ENCODE measurements around the gene MPST. TPM values are rescaled to one million over a fixed set of nuclear protein-coding genes. Genes with fewer than 3 reads are reported as not detected.

Gene MPST
- total RNA-seq, 4 donors from 2014 or later: 99.0 to 171 (median 143) TPM

- H3K27me3 ChIP-seq: no peaks in the 10 kb centered on the region
- peaks cover 12% of the 10 kb centered on the region for H3K4me1 ChIP-seq
- H3K4me3 ChIP-seq: no peak overlapping the region
- H3K27ac ChIP-seq: no peak overlapping the region
- no peaks in the 10 kb centered on the region for H3K36me3 ChIP-seq
- DNase-seq (ENCODE audit: low spot score in 2 of 2): no peak
- 77% methylated on average over 11 of the region's 11 CpGs for WGBS
- no peaks in the 10 kb centered on the region for H3K9me3 ChIP-seq
- TF ChIP-seq EP300 (IDR thresholded peaks at IDR 0.05) (no peak), POLR2AphosphoS5 (IDR thresholded peaks at IDR 0.05) (no peak), POLR2A (IDR thresholded peaks at IDR 0.05) (no peak)
- TF ChIP-seq, protein P1, sequence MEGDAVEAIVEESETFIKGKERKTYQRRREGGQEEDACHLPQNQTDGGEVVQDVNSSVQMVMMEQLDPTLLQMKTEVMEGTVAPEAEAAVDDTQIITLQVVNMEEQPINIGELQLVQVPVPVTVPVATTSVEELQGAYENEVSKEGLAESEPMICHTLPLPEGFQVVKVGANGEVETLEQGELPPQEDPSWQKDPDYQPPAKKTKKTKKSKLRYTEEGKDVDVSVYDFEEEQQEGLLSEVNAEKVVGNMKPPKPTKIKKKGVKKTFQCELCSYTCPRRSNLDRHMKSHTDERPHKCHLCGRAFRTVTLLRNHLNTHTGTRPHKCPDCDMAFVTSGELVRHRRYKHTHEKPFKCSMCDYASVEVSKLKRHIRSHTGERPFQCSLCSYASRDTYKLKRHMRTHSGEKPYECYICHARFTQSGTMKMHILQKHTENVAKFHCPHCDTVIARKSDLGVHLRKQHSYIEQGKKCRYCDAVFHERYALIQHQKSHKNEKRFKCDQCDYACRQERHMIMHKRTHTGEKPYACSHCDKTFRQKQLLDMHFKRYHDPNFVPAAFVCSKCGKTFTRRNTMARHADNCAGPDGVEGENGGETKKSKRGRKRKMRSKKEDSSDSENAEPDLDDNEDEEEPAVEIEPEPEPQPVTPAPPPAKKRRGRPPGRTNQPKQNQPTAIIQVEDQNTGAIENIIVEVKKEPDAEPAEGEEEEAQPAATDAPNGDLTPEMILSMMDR (IDR thresholded peaks at IDR 0.05): no peak
Measured at GRCh38 chr22:37000676-37001534, 18.6 kb upstream of the MPST start.

DNA sequence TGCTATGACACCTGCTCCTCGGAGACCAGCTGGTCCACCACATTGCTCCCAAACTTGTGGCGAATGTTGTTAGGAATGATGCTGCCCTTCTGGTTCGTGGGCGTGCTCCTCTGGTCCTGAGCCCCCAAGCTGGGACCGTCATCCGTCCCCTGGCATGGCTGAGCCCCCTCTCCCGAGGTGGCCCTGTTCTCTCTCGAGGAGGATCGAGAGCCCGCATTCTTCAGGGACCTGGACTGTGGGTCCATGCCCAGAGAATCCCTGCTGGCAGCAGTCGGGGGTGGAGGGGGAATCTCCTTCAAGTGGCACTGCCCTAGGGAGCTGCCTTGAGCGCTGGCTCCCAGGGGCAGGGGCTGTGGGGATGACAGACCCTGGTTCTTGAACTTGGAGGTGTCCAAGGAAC is 17.7 kb upstream of the MPST start:
- no peak for DNase-seq (ENCODE audit: low spot score in 2 of 2)
- Histone ChIP-seq H3K4me3 (no peak overlapping the region), H3K27ac (no peak overlapping the region), H3K27me3 (no peaks in the 10 kb centered on the region), H3K36me3 (no peaks in the 10 kb centered on the region), H3K9me3 (no peaks in the 10 kb centered on the region), H3K4me1 (peaks cover 12% of the 10 kb centered on the region)
- TF ChIP-seq, protein P1 (IDR thresholded peaks at IDR 0.05): no peak
- TF ChIP-seq POLR2AphosphoS5 (IDR thresholded peaks at IDR 0.05): no peak
- no peak for TF ChIP-seq EP300 (IDR thresholded peaks at IDR 0.05)
- no peak for TF ChIP-seq POLR2A (IDR thresholded peaks at IDR 0.05)
- 92% methylated on average over 12 of the region's 12 CpGs for WGBS

- H3K9me3 ChIP-seq: no peaks in the 10 kb centered on the region
- no peak for DNase-seq (ENCODE audit: low spot score in 2 of 2)
- no peak overlapping the region for H3K27ac ChIP-seq
- no peaks in the 10 kb centered on the region for H3K36me3 ChIP-seq
- no peak overlapping the region for H3K4me3 ChIP-seq
- TF ChIP-seq, protein P1 (IDR thresholded peaks at IDR 0.05): no peak
- no peak for TF ChIP-seq POLR2A (IDR thresholded peaks at IDR 0.05)
- TF ChIP-seq POLR2AphosphoS5 (IDR thresholded peaks at IDR 0.05): no peak
- TF ChIP-seq EP300 (IDR thresholded peaks at IDR 0.05): no peak
- peaks cover 12% of the 10 kb centered on the region for H3K4me1 ChIP-seq
- no peaks in the 10 kb centered on the region for H3K27me3 ChIP-seq
- 49% methylated on average over 6 of the region's 7 CpGs for WGBS
Measured at GRCh38 chr22:37002633-37003032, 16.9 kb upstream of the MPST start.

DNA sequence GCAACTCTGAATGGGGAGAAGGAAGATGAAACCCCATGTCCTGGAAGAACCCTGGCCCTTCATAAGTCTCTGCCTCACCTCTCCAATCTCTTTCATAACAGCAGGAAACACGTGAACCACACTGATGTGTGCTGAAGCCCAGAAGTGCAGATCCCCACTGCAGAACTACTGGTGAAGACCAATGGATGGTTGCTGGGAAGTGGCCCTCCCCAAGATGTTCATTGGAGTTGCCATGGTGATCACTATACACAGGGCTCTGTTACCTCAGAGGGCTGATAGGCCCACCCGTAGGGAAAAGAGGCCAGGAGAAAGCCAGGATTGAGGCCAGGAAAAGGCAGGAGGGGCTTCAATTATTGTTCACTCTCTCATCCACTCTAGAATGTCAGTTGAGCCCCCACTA is 11.9 kb upstream of the MPST start:
- 52% methylated on average over 2 of the region's 2 CpGs for WGBS

DNA sequence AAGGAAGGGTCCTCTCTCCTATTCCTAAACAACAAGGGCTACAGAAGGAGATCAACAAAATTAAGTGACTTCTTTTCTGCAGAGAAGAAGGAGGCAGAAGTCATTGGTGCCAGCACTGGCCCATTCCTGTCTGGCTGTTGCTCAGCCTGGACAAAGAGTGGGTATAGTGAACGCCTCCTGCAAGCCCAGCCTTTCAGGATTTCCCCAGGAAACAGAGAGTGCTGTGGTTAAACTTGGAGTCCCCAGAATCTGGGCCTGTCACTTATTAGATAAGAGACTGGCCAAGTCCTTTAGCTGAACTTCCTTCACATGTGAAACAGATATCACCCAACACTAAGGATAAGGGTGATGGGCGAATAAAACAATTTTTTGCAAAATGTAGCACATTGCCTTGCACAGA is 11.2 kb upstream of the MPST start:
- peaks cover 5% of the 10 kb centered on the region for H3K4me1 ChIP-seq
- no peak overlapping the region for H3K27ac ChIP-seq
- no peaks in the 10 kb centered on the region for H3K36me3 ChIP-seq
- no peaks in the 10 kb centered on the region for H3K9me3 ChIP-seq
- TF ChIP-seq, protein P1 (IDR thresholded peaks at IDR 0.05): no peak
- no peak for TF ChIP-seq POLR2AphosphoS5 (IDR thresholded peaks at IDR 0.05)
- no peak for TF ChIP-seq EP300 (IDR thresholded peaks at IDR 0.05)
- TF ChIP-seq POLR2A (IDR thresholded peaks at IDR 0.05): no peak
- no peaks in the 10 kb centered on the region for H3K27me3 ChIP-seq
- 81% methylated on average over 2 of the region's 2 CpGs for whole genome bisulfite sequencing
- H3K4me3 ChIP-seq: no peak overlapping the region
- no peak for DNase-seq (ENCODE audit: low spot score in 2 of 2)

More for the DNA sequence above, 11.9 kb upstream of the MPST start:
- no peaks in the 10 kb centered on the region for H3K36me3 ChIP-seq
- H3K27ac ChIP-seq: no peak overlapping the region
- peaks cover 8% of the 10 kb centered on the region for H3K4me1 ChIP-seq
- DNase-seq (ENCODE audit: low spot score in 2 of 2): no peak
- no peaks in the 10 kb centered on the region for H3K27me3 ChIP-seq
- H3K4me3 ChIP-seq: no peak overlapping the region
- no peak for TF ChIP-seq POLR2A (IDR thresholded peaks at IDR 0.05)
- no peak for TF ChIP-seq POLR2AphosphoS5 (IDR thresholded peaks at IDR 0.05)
- TF ChIP-seq EP300 (IDR thresholded peaks at IDR 0.05): no peak
- TF ChIP-seq, protein P1 (IDR thresholded peaks at IDR 0.05): no peak
- no peaks in the 10 kb centered on the region for H3K9me3 ChIP-seq

Data from suprapubic skin (tissue), 4 donors.